HL-60/S4 (cell line): ENCODE data around the gene FIBIN.
"Not testable (repeated sequence)": the region's sequence is repeated elsewhere in the genome, so short reads cannot be mapped to it uniquely, and the experiment has no call there.

Experiments used
- in situ Hi-C: fragments of 300-500 bp; cut with MboI; formaldehyde crosslinking; loops from 2 replicates; pipeline ENCODE4 v1.14.3; 2022; ENCODE audit warnings: low sequenced_read_pairs

The FIBIN gene

DNA sequence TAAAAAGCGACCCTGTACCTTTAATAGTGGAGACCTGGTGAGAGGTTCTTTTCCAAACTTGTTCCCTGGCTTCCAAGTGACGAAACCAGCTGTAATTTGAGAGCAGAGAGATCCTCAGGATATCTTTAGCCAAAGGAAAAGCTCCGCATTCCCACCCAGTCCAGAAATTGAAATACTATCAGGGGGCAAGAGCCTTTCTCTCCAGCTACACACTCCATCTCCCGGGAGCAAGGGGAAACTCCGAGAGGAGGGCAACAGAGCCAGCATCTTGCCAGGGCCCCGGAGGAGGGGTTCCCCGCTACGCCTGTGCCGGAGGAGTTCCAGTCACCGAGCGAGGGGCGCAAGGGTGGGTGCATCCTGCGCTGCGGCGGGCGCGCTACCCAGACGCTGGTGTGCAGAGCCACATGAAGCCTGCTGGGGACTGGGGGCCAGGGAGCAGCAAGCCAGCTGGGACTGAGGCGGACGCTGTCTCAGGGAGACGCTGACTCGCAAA lies at the start of gene FIBIN:
Gene FIBIN (plus strand): TSS at position 148 of the 493 bp plus-strand sequence. CDS start 415 bp downstream, outside the sequence.
- in situ Hi-C loops, result no loop called here

DNA sequence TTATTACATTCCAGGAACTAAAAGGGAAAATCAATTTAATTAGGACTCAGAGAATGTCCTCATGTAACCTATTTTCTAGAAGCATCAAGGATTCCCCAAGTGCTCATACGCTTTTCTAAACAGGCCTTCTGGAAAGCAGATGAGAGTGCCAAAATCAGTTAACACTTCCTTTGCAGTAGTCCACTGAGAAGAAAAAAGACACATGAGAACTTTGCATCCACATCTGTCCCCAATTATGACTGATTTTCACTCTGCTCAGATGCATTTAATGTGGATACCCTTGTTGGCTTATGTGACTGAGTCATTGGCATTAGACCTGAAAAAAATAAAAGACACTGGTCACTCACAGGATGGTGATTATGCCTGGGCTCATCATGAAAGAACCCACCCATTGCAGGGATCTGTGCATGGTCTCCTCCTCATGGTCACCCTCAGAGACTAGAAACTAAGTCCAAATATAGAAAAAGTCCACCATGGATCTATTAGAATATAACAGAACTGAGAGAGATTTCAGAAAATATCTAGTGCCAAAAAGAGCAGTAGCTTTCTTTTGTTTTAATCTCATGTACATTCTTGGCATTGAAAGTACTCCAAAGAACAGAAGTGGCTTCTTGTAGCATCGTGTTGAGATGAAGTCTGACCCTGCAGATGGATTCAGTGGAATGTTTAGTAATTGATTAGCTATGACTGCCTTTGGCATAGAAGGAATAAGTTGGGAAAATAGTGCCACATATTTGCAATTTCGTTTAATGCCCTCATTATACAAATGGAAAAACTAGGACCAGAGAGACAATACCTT lies 48.8 kb upstream of the FIBIN start:
- in situ Hi-C loops, result no loop called here

DNA sequence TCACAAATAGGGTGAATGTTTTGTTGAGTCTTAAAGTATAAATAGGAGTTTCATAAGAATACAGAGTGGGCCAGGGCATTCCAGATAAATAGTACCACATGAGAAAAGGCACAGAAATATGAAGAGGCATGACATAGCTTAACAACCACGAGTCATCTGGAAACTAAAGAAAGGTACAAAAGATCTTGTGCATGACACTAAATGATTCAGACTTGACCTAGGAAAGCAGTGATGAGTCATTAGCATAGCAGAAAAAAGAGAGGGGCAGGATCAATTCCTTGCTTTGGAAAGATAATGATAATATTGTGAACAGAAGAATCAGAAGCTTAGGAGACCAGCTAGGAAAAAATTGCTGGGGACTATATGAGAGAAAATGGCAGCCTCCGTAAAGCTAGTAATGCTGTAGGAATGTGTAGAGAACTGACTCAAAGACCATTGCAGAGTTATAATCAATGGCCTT lies 47.6 kb upstream of the FIBIN start:
- in situ Hi-C loops, result no loop called here

DNA sequence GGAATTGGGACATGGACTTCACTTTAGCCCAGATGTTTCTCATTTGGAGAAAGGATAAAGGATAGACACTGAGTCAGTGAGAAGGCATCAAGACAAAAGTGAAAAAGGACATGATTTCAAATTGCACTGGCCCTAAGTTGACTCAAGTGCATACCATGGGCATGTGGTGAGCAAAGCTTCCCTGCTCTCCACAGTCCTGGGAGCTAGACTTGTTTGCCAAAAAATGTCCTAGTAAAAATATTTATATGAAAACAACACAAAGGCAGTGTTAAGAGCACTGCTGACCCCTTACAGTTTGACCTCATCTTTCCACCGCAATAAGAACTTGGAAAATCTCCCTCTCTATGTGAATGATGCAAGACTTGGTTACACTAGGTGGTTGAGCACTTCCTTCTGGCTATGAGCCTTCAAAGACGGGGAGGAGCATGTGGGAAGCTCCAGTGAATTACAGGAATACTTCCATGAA lies 46.5 kb upstream of the FIBIN start:
- in situ Hi-C loops, result no loop called here

DNA sequence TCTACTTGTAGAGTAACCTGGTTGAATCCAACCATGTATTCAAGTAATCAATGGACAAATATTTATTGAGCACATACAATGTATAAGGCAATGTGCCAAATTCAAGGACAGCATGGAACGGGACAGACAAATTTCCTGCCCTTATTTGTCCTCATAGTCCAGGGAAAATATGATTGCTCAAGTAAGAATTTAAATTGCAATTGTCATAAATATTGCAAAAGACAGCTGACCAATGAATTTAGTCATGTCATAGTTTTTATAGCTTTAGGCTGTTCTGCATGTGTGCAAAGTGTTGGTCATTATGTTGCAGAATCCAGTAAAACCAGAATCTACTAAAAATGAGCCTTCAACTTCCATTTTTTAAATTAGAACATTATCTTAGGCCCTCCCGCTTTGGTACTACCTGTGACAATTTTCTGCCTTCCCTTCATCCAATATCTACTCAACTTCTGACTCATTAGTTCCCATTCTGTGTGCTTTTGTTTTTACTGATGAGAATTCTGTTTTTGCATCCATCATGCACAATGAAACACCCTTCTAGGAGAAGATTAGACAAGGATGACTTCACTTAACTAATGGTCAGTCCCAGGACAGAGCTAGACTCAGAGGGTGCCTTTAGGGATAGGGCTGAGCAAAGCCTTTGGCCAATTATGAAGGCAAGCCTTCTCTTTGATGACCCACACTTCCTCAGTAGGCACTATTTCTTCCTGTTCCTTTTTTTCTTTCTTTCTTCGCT lies 45.8 kb upstream of the FIBIN start:
- in situ Hi-C loops, result no loop called here

DNA sequence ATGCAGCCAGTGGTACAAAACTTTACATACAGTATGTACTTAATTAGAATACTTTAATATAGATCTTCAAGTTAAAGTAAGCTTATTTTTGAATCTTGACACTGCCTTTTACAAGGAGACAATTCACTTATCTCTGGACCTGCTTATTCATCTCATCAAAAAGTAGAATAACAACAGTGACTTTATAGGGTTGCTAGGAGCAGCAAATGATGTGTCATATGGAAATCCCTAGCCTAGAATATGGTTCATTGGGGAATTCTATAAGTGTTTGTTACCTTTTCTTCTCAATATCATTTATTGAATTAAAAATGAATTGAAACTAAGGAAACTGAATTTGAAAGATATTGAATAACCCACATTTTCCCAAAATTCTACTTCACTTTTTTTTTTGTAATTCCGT lies 45.0 kb upstream of the FIBIN start:
- in situ Hi-C loops, result no loop called here

DNA sequence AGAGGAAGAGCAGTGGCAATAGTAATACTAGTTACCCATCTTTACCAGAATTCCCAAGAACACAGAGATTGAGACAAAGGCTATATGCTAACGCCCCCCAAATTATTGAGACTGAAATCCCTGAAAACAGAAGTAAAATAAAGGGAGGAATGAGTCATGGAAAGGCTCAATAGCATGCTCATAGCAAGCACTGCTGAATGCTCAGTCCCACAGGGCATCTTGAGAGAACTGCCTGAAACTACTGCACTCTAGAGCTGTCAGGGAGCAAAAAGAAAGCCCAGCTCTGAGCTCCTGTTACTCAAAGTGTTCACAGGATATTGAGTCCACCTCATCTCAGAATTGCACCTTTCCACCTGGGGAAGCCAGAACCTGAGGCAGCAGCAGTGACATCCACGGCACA lies 44.1 kb upstream of the FIBIN start:
- in situ Hi-C loops, result no loop called here

DNA sequence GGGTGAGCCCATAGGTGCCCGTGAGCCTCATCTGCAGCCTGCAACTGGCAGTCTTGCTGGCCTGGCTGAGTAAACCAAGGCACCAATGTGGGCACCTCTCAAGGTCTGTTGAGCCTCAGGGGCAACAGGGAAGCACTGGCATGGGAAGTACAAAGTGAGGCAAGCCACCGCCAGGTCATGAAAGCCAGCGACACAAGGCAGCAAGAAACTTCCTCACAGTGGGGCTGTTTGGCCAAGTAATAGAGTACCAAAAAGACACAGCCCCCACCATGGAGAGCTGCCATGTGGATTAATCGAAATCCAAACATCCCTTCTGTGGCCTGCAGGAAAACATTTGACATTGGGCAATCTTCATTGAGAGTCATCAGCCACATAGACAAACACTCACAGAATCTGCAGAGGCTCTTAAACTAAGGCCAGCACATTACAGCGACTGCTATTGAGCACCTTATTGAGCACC lies 43.6 kb upstream of the FIBIN start:
- in situ Hi-C loops, result no loop called here

DNA sequence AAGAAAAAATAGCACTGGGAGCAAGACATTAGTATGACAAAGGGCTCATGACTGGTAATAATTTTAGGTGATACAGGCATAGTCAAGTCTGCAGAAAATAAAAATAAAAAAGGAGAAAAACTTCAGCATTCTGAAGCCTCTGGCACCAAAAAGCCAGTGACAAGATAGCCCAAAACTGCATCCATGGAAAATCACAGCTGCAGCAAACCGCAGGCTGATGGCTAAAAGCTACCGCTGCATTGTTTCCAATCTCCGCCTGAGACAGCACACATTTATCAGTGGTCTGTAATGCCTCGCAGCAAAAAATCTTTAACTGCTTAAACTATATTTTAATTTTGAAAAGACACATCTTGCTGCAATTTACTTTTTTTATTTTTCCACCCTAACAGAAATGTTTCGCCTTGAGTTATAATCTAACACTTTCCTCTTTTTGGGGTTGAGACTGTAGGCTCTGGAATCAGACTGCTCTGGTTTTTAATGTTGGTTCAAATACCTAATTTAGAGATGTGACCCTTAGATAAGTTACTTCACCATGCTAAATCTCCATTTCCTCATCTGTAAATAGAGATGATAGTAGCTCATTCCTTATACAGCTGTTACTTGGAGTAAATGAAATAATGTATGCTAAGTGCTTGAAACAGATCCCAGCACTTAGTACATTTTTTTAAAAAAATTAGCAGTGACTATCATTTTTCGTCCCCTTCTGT lies 42.0 kb upstream of the FIBIN start:
- in situ Hi-C loops, result no loop called here

DNA sequence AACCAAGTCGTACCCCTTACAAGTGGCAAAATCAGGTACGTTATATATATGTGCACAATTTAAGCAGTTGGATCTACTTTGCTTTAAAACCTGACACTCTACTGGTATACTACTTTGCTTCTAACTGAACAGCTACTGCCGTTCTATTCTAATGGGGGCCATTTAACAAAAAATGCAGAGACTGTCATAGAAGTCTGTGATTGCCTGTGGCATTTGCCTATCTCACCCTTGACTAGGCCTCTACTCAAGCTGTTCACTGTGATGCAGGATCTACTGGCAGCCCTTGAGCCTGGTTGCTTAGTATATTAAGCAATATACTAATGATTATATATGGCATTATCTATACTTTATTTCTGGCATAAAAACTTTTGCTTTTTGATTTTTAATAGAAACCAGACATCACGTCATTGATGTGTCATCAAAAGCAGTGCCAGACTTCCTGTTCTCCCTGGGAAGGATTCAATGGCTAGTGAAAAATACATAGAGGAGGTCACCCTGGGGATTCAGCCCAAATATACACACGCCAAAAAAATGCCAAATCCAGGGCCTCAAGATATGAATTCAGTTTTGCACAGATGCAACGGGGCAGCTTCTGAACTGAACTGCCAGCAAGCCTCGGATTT lies 40.0 kb upstream of the FIBIN start:
- in situ Hi-C loops, result no loop called here

DNA sequence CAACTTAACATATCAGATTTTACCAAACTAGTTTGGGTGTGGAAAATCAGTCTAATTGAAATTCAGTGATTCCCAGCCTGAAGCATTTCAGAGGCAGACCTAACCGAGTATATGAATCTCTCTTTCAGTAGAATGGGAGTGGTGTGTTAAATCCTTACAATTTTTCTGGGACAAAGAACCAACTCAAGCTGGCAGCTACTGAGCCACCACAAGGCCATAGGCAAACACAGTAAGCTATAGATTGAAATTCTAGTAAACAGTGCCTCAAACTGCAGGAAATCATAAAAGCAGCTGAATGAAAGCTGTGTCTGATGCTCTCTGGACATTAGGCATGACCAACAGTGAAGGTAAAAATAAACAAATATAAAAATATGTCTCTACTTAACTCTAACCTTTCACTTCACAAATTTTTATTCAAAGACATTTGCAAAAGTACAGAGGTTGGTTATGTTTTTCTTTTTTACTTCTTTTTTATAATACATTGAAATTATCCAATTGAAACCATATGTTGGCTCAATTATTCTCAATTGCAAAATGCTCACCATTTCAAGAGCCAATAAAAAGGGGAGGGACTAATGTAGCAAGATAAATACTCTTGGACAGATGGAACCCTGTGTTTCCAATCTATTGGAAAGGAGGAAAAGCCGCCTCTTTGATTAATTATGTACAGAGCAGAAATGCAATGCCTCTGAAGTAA lies 35.8 kb upstream of the FIBIN start:
- in situ Hi-C loops, result no loop called here

DNA sequence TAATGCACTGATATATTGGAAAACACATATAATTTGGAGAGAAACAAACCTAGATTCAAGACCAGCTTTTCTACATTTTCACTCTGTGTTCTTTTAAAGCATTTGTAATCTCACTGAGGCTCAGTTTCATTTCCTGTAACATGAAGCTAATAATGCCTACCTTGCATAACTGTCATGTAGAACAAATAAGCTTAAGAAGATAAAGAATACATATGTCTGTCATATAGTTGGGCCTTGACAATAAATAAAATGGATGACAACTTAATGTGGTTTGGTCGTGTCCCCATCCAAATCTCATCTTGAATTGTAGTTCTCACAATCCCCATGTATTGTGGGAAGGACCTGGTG lies 35.2 kb upstream of the FIBIN start:
- in situ Hi-C loops, result no loop called here

DNA sequence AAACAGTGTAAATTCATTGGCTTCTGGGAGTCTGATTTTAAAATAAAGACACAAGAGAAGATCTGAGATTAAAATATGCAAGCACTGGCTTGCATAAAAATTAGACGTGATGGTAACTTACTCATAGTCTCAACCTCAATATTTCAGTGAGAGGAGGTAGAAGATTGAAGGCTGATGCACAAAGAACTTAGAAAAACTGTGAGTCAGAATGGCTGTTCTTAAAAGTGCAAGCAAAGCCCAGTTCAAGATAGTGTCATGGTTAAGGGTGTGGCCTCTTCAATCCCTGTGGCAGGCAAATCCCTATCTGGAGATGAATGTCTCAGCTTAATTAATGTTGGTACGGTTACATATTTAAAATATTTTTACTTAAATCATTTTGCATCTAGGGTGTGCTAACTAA lies 33.6 kb upstream of the FIBIN start:
- in situ Hi-C loops, result no loop called here

DNA sequence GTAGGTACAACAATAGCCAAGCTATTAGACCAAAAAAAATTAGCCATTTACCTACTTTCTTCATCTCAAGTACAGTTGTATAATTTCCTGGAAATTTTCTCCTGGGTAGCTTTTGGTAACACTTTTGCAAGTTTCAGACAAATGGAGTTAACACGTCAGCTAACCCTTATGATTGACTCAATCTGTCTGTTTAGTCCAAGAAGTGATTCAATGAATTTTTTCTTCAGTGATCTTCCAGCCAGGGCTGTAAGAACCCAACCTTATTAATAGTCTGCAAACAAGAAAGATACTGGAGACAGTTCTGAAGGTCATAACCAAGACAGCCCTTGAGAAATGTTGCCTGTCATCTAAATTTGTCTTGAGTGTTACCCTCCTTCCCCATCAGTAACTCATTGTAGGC lies 30.1 kb upstream of the FIBIN start:
- in situ Hi-C loops, result no loop called here

DNA sequence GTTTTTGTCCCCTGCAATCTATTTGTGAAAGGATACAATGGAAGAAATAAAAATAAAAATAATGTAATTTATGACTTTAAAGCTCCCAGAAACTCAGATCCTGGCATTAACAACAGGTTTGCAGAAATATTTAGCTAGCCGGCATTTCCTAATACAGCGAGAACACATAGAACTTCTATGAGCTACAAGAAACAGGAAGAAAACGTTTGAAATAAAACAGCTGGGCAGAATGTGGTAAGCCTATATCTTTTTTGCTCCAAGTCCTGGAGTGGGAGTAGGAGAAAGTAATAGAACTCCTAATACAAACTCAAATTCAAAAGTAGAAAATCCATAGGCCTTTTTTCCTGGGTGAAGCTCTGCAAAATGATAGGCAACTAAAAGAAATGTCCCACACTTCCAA lies 29.6 kb upstream of the FIBIN start:
- in situ Hi-C loops, result no loop called here

DNA sequence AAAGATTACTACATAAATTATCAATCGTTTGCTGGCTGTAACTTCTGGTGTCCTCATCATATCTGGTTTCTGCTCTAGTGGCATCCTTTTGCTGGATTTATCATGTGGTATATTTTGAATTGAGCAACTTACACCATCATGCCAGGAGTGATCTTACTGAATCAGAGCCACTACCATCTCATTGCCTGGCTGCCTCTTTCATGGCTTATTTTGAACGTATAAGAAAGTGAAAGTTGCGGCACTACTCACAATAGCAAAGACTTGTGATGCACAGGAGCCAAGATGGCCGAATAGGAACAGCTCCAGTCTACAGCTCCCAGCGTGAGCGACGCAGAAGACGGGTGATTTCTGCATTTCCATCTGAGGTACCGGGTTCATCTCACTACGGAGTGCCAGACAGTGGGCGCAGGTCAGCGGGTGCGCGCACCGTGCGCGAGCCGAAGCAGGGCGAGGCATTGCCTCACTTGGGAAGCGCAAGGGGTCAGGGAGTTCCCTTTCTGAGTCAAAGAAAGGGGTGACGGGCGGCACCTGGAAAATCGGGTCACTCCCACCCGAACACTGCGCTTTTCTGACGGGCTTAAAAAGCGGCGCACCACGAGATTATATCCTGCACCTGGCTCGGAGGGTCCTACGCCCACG lies 28.9 kb upstream of the FIBIN start:
- in situ Hi-C loops, result not testable (repeated sequence)

DNA sequence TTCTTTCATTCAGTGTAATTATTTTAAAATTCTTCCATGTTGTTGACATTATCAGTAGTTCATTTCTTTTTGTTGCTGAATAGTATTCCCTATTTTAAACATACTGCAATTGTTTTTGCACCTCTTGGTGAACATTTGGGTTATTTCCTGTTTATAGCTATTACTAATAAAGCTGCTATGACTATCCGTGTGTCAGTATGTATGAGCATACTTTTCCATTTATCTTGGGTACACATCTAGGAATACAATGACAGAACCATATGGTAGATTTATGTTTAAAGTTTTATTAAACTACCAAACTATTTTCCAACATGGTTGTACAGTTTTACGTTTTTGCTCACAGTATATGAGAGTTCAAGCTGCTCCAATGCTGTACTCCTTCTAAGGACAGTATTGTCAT lies 22.0 kb upstream of the FIBIN start:
- in situ Hi-C loops, result no loop called here

DNA sequence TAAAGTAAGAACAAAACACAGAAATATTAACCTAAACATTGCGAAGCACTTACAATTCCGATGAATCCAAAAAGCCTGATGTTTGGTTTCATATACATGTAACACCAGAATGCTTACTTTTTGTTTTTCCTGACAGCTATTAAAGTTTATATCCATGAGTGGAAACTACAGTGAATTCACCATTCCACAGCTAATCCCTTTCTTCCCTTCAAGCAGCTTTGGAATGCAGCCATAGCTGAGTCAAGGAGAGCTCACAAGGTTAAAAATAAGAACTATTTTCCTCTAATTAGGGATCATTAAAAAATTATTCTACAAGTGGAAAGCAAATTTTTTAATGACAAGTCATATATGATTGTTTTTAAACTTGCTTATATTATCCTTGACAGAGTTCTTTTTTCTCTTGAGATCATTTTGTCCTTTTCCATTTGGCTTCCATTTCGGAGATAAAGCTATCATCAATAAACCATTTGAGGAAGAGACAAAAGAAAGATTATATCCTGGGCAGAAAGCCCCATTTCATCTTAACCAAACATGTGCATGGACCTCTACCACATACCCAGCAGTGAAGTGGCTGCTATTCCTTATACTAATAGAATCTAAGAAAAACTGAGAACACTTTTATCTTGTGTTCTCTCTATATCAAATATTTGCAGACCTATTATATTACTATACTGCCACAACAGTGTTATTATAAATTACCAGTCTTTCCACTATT lies 19.7 kb upstream of the FIBIN start:
- in situ Hi-C loops, result no loop called here

DNA sequence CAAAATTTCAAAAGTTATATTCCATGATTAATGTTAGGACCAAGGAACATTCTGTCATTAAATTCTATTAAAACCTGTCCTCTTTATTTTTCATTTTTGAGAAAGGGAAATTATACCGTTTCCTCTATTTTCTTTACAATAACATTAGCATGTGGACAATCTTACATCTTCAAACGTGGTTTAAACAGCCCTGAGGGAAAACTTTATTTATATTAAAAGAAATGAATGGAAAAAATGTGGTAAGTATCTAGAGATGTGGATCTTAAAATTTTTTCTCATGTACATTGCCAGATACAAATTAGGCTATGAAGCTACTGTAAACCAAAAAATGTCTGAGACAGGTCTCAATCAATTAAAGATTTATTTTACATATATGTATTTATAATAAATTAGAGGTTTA lies 18.9 kb upstream of the FIBIN start:
- in situ Hi-C loops, result no loop called here
